A673 (cell line): ENCODE data around the gene ASB18. TPM values are rescaled to one million over a fixed set of nuclear protein-coding genes. Genes with fewer than 3 reads are reported as not detected.

Source experiments
- BruUV-seq: library from RNA; stranded (reverse); fragments of 400-500 nt; replicated peaks from 2 replicates; lab custom pipeline; 2021; lab: Mats Ljungman, UMichigan
- CTCF ChIA-PET: fragments of 300-600 bp; sonication (Branson Sonifier 250); formaldehyde crosslinking; loops from one replicate; lab custom pipeline; 2022; ENCODE audit warnings: antibody characterized with exemption; lab: Charles Lee
- POLR2A ChIA-PET: fragments of 300-600 bp; sonication (Branson Sonifier 250); formaldehyde crosslinking; loops from one replicate; lab custom pipeline; 2022; ENCODE audit warnings: antibody characterized with exemption; ENCODE audit not compliant: low non-redundant PET; lab: Charles Lee
- DNase-seq: peaks from one replicate; pipeline ENCODE4 v3.0.0-alpha.2; 2015; ENCODE audit warnings: low spot score
- H3K27ac ChIP-seq: fragments of 200-600 bp; sonication (generic); 2 replicates; pipeline ENCODE4 v1.5.1; 2016; ENCODE audit warnings: mixed run types, low read depth, mild to moderate bottlenecking, mixed read lengths, antibody characterized with exemption, low read length; ENCODE audit not compliant: poor library complexity, severe bottlenecking
- H3K27me3 ChIP-seq: fragments of 200-600 bp; sonication (generic); replicated peaks from 2 replicates; pipeline ENCODE4 v1.6.1; 2017; ENCODE audit warnings: mixed run types, low read depth, mild to moderate bottlenecking, mixed read lengths, antibody characterized with exemption, low read length; ENCODE audit not compliant: insufficient read depth, poor library complexity
- H3K36me3 ChIP-seq: fragments of 200-600 bp; sonication (generic); 2 replicates; pipeline ENCODE4 v1.6.1; 2016; ENCODE audit warnings: mixed run types, mild to moderate bottlenecking, mixed read lengths, antibody characterized with exemption, low read length; ENCODE audit not compliant: insufficient read depth, poor library complexity, severe bottlenecking
- H3K4me1 ChIP-seq: fragments of 200-600 bp; sonication (generic); 2 replicates; pipeline ENCODE4 v1.6.1; 2017; ENCODE audit warnings: mixed run types, mild to moderate bottlenecking, mixed read lengths, antibody characterized with exemption, low read length; ENCODE audit not compliant: insufficient read depth, poor library complexity, severe bottlenecking
- H3K4me3 ChIP-seq: fragments of 200-600 bp; sonication (generic); 2 replicates; pipeline ENCODE4 v1.5.1; 2016; ENCODE audit warnings: low read depth, mixed run types, mild to moderate bottlenecking, mixed read lengths, low read length; ENCODE audit not compliant: poor library complexity, severe bottlenecking
- H3K9me3 ChIP-seq: fragments of 200-600 bp; sonication (generic); 2 replicates; pipeline ENCODE4 v1.6.1; 2016; ENCODE audit warnings: mixed run types, low read depth, mild to moderate bottlenecking, mixed read lengths, antibody characterized with exemption, low read length; ENCODE audit not compliant: poor library complexity, severe bottlenecking
- CTCF ChIP-seq: fragments of 300-800, 200-600 bp; sonication (generic); conservative IDR thresholded peaks from 2 replicates; pipeline ENCODE4 v1.5.1; 2017; ENCODE audit warnings: low read depth, mild to moderate bottlenecking, antibody characterized with exemption, low read length, moderate library complexity, mixed read lengths
- EZH2 ChIP-seq: fragments of 200-600 bp; sonication (generic); IDR thresholded peaks from 2 replicates; pipeline ENCODE4 v1.6.1; 2017; ENCODE audit warnings: borderline replicate concordance, low read depth, mild to moderate bottlenecking, mixed read lengths, antibody characterized with exemption, low read length; ENCODE audit not compliant: poor library complexity, severe bottlenecking
- intact Hi-C: fragments of 100-400 bp; cut with micrococcal nuclease; formaldehyde crosslinking; loops from one replicate; pipeline ENCODE4 v1.10.0; 2022; ENCODE audit not compliant: unreplicated experiment
- total RNA-seq: library from RNA; stranded (reverse); gene quantifications from 2 replicates; pipeline ENCODE4 v1.2.3, GENCODE V29; 2021

The ASB18 gene
- total RNA-seq, 1 experiment from 2014 or later, result not detected

GRCh38 chr2:236195726-236196125 is 68.5 kb downstream of the ASB18 start:
- H3K4me1 ChIP-seq, result no peaks in the 10 kb centered on the region
- intact Hi-C loops, result no loop called here
- H3K4me3 ChIP-seq, result no peak overlapping the region
- no peak overlapping the region for H3K27ac ChIP-seq
- H3K27me3 ChIP-seq, result peaks cover 9% of the 10 kb centered on the region
- CTCF ChIA-PET, result no interaction called here
- no peaks in the 10 kb centered on the region for H3K9me3 ChIP-seq
- no peaks in the 10 kb centered on the region for H3K36me3 ChIP-seq
- TF ChIP-seq CTCF, result no peak
- TF ChIP-seq EZH2, result no peak
- no peak for DNase-seq
- POLR2A ChIA-PET, result no interaction called here
- no TSS peak for BruUV-seq

GRCh38 chr2:236194786-236195185 is 69.4 kb downstream of the ASB18 start:
- CTCF ChIA-PET, result no interaction called here
- intact Hi-C loops, result no loop called here

GRCh38 chr2:236193026-236193425 is 71.2 kb downstream of the ASB18 start:
- BruUV-seq, result no TSS peak
- ChIA-PET CTCF (interaction anchor here (0.7 kb wide), 1 partner anchor 12 kb away, joined by 3 read pairs; no protein-coding TSS in a partner anchor), POLR2A (no interaction called here)
- intact Hi-C loops, result no loop called here
- no peaks in the 10 kb centered on the region for H3K36me3 ChIP-seq
- no peak for DNase-seq
- H3K4me1 ChIP-seq, result no peaks in the 10 kb centered on the region
- no peak overlapping the region for H3K4me3 ChIP-seq
- no peaks in the 10 kb centered on the region for H3K9me3 ChIP-seq
- H3K27ac ChIP-seq, result no peak overlapping the region
- TF ChIP-seq CTCF (no peak), EZH2 (no peak)
- H3K27me3 ChIP-seq, result no peaks in the 10 kb centered on the region

More at GRCh38 chr2:236194786-236195185, 69.4 kb downstream of the ASB18 start:
- no peaks in the 10 kb centered on the region for H3K9me3 ChIP-seq
- no peaks in the 10 kb centered on the region for H3K4me1 ChIP-seq
- DNase-seq, result no peak
- no peaks in the 10 kb centered on the region for H3K36me3 ChIP-seq
- peaks cover 3% of the 10 kb centered on the region for H3K27me3 ChIP-seq
- TF ChIP-seq CTCF, result no peak
- no peak for TF ChIP-seq EZH2
- POLR2A ChIA-PET, result interaction anchor here (0.6 kb wide), 1 partner anchor 12 kb away, joined by 5 read pairs; no protein-coding TSS in a partner anchor
- no peak overlapping the region for H3K27ac ChIP-seq
- BruUV-seq, result no TSS peak
- no peak overlapping the region for H3K4me3 ChIP-seq
